Measurements from ENCODE around the gene ASB15.

- no peak for TF ChIP-seq EZH2 (optimal IDR thresholded peaks at IDR 0.05; ENCODE audit: low read depth, low read length)
- TF ChIP-seq CTCF (IDR thresholded peaks at IDR 0.05; ENCODE audit: low read length), result no peak
- no peak for TF ChIP-seq EZH2phosphoT487 (IDR thresholded peaks at IDR 0.05; ENCODE audit: low read length)
Observed at GRCh38 chr7:123573341-123573740, 28.3 kb upstream of the ASB15 start.
